ENCODE results near the gene MRGPRF. TPM values are rescaled to one million over a fixed set of nuclear protein-coding genes. Genes with fewer than 3 reads are reported as not detected.

The MRGPRF gene
- total RNA-seq, 1 donor from 2014 or later, result 8.8 TPM

DNA sequence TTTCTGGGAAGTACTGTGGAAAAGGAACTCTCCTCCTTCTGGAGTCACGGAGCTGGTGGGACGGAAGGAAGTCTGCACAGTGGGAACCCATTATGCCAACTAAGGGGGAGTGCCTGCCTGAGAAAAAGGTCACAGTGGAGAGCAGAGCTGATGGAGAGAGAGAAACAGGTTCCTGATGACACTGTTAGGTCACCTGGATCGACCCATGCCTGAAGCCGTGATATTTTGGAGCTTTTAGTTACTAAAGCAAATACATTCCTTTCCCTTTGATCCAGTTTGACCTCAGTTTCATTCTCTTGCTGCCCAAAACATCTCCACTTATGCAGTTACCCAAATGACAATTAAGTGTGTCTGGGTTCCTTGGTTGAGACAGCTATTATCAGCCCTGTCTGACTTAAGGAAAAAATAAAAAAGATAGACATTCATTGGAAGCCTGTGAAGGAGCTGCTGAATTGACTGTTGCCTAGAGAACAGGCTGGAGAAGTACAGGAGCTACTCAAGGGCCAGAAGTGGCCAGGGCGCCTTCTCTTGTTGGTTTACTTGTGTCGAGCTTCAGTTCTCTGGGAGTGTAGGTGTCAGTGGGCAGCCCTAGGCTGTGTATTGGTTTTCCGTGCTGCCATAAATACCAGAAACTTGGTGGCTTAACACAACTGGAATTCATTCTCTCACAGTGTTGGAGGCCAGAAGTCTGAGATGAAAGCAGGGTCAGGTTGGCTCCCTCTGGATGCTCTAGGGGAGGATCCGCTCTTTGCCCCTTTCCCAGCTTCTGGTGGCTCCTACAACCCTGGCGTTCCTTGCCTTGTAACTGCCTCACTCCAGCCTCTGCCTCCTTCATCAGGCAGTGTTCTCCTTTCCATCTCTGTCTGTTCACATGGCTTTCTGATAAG lies 45.9 kb downstream of the MRGPRF start:
- peak; percentile 22 for DNase-seq (ENCODE audit: low spot score)
- H3K9me3 Mint-ChIP-seq (ENCODE audit: low read depth), result no peaks in the 10 kb centered on the region
- H3K36me3 Mint-ChIP-seq (ENCODE audit: low read depth), result no peaks in the 10 kb centered on the region
- TF ChIP-seq, protein P1, sequence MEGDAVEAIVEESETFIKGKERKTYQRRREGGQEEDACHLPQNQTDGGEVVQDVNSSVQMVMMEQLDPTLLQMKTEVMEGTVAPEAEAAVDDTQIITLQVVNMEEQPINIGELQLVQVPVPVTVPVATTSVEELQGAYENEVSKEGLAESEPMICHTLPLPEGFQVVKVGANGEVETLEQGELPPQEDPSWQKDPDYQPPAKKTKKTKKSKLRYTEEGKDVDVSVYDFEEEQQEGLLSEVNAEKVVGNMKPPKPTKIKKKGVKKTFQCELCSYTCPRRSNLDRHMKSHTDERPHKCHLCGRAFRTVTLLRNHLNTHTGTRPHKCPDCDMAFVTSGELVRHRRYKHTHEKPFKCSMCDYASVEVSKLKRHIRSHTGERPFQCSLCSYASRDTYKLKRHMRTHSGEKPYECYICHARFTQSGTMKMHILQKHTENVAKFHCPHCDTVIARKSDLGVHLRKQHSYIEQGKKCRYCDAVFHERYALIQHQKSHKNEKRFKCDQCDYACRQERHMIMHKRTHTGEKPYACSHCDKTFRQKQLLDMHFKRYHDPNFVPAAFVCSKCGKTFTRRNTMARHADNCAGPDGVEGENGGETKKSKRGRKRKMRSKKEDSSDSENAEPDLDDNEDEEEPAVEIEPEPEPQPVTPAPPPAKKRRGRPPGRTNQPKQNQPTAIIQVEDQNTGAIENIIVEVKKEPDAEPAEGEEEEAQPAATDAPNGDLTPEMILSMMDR (IDR thresholded peaks at IDR 0.05), result no peak
- no peak overlapping the region for H3K4me3 Mint-ChIP-seq (ENCODE audit: unreplicated experiment)
- H3K27ac Mint-ChIP-seq (ENCODE audit: unreplicated experiment), result no peak overlapping the region
- peaks cover 16% of the 10 kb centered on the region for H3K27me3 Mint-ChIP-seq (ENCODE audit: low read depth)
- H3K4me1 Mint-ChIP-seq (ENCODE audit: low read depth), result no peaks in the 10 kb centered on the region

- no peak overlapping the region for H3K4me3 Mint-ChIP-seq (ENCODE audit: unreplicated experiment)
- TF ChIP-seq, protein P1 (IDR thresholded peaks at IDR 0.05), result no peak
- no peaks in the 10 kb centered on the region for H3K36me3 Mint-ChIP-seq (ENCODE audit: low read depth)
- H3K27me3 Mint-ChIP-seq (ENCODE audit: low read depth), result peaks cover 10% of the 10 kb centered on the region
- DNase-seq (ENCODE audit: low spot score), result peak; percentile 56
- H3K9me3 Mint-ChIP-seq (ENCODE audit: low read depth), result no peaks in the 10 kb centered on the region
- H3K27ac Mint-ChIP-seq (ENCODE audit: unreplicated experiment), result no peak overlapping the region
- no peaks in the 10 kb centered on the region for H3K4me1 Mint-ChIP-seq (ENCODE audit: low read depth)
Measured at GRCh38 chr11:68965901-68966853, 46.9 kb downstream of the MRGPRF start.

DNA sequence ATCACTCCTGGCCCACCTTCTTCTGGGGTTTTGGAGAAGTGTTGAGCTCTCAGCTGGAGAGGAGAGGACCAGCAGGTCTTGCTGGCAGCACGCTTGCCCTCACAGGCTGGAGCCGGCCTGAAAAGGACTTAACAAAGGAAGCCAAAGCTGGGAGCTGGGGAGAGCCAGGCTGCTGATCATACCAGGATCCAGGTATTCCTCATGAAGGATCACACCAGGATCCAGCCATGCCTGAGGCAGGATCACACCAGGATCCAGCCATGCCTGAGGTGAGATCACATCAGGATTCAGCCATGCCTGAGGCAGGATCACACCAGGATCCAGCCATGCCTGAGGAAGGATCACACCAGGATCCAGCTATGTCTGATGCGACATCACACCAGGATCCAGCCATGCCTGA lies 49.3 kb downstream of the MRGPRF start:
- peak; percentile 47 for DNase-seq (ENCODE audit: low spot score)
- H3K36me3 Mint-ChIP-seq (ENCODE audit: low read depth), result no peaks in the 10 kb centered on the region

GRCh38 chr11:68962527-68963250 lies 50.4 kb downstream of the MRGPRF start:
- Mint-ChIP-seq H3K36me3 (ENCODE audit: low read depth) (no peaks in the 10 kb centered on the region), H3K4me1 (ENCODE audit: low read depth) (no peaks in the 10 kb centered on the region), H3K27me3 (ENCODE audit: low read depth) (no peaks in the 10 kb centered on the region), H3K27ac (ENCODE audit: unreplicated experiment) (no peak overlapping the region), H3K4me3 (ENCODE audit: unreplicated experiment) (no peak overlapping the region), H3K9me3 (ENCODE audit: low read depth) (no peaks in the 10 kb centered on the region)
- DNase-seq (ENCODE audit: low spot score), result peak; percentile 21
- TF ChIP-seq, protein P1 (IDR thresholded peaks at IDR 0.05), result peak; percentile 39

More for the DNA sequence above, 49.3 kb downstream of the MRGPRF start:
- H3K27me3 Mint-ChIP-seq (ENCODE audit: low read depth), result no peaks in the 10 kb centered on the region
- H3K4me3 Mint-ChIP-seq (ENCODE audit: unreplicated experiment), result no peak overlapping the region
- no peaks in the 10 kb centered on the region for H3K9me3 Mint-ChIP-seq (ENCODE audit: low read depth)
- TF ChIP-seq, protein P1 (IDR thresholded peaks at IDR 0.05), result no peak
- H3K27ac Mint-ChIP-seq (ENCODE audit: unreplicated experiment), result no peak overlapping the region
- H3K4me1 Mint-ChIP-seq (ENCODE audit: low read depth), result no peaks in the 10 kb centered on the region

Data from chondrocyte (in vitro differentiated cells).